ENCODE data around the gene SFR1.
"Not testable (repeated sequence)": the region's sequence is repeated elsewhere in the genome, so short reads cannot be mapped to it uniquely, and the experiment has no call there.

Gene SFR1

GRCh38 chr10:104174136-104174535, 52.2 kb downstream of the SFR1 start:
- not testable (repeated sequence) for DNase-seq (ENCODE audit: low read depth)

Data from T-helper 22 cell (primary cell).